GM18951 (cell line): ENCODE results near the gene MIA2.
A peak's percentile ranks its signal among the peaks of the same experiment; 100 is the strongest.
"Not testable (repeated sequence)": the region's sequence is repeated elsewhere in the genome, so short reads cannot be mapped to it uniquely, and the experiment has no call there.

ENCODE experiments used
- POLR2A ChIP-seq: IDR thresholded peaks from 4 replicates; pipeline ENCODE4 v1.6.1; 2011; ENCODE audit warnings: mild to moderate bottlenecking; ENCODE audit not compliant: insufficient read length, insufficient read depth; ENCODE audit errors: extremely low read depth
- in situ Hi-C: fragments of 300-500 bp; cut with MboI; formaldehyde crosslinking; loops from one replicate; pipeline ENCODE4 v1.12.0; 2022; ENCODE audit warnings: low sequenced_read_pairs, mixed read lengths, inconsistent platforms; ENCODE audit not compliant: unreplicated experiment

The MIA2 gene

DNA sequence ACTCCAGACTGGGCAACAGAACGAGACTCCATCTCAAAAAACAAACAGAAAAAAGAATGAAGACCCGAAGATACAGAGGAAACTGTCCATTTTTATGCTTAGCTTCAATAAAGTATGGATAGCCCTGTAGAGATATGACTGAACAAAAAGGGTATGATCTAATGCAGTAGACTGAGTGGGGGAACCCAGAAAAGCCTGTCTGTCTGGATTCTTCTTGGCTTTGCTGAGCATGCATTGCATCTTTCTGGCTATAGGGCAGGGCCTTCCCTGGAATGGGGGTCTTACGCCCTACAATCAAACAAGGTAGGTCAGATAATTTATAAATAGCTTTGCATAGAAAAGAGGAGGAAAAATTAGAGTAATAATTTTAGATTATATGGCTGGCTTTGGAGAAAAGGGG, 10.1 kb downstream of the MIA2 start:
- no peak for TF ChIP-seq POLR2A
- in situ Hi-C loops, result no loop called here

DNA sequence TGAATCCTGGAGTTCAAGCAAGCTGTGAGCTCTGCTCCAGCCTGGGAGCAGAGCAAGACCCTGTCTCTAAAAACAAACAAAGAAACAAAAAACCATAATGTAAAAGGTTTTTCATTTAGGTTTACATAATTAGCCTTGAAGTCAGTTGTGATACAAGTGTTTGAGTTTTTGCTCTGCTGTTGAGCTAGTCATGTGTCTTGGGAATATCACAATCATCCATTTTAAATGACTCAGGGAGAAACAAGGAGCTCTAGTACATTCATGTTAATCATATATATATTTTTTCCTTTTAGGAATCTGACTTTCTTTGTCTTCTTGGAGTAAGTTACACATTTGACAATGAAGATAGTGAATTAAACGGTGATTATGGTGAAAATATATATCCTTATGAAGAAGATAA, 12.9 kb downstream of the MIA2 start:
- in situ Hi-C loops, result no loop called here
- TF ChIP-seq POLR2A, result no peak

DNA sequence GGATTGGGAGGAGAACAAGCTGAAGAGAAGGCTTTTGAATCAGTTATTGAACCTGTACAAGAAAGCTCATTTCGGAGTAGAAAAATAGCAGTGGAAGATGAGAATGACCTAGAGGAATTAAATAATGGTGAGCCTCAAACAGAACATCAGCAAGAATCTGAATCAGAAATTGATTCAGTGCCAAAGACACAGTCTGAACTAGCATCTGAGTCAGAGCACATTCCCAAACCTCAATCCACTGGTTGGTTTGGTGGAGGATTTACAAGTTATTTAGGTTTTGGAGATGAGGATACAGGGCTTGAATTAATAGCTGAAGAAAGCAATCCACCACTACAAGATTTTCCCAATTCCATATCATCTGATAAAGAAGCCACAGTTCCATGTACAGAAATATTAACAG, 13.5 kb downstream of the MIA2 start:
- in situ Hi-C loops, result no loop called here
- TF ChIP-seq POLR2A, result no peak

DNA sequence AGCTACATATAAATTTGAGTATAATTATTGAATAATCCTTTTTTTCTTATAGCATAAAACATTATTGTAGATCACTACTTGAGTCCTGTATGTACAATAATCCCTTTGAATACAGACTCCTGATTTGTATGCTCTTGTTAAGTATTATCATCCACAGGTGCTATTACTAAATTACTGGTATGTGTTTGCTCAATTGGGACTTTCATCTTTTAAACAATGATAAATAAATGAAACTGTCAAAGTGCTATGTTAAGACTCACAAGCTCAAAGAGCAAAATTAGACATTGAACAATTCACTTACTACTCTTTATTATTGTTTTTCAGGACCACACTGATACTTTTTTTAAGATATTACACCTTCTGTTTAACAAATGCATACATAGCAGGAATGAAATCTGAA, 17.8 kb downstream of the MIA2 start:
- in situ Hi-C loops, result no loop called here

DNA sequence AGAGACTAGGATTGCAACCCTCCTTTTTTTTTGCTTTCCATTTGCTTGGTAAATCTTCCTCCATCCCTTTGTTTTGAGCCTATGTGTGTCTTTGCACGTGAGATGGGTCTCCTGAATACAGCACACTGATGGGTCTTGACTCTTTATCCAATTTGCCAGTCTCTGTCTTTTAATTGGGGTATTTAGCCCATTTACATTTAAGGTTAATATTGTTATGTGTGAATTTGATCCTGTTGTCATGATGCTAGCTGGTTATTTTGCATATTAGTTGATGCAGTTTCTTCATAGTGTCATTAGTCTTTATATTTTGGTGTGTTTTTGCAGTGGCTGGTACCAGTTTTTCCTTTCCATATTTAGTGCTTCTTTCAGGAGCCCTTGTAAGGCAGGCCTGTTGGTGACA, 23.7 kb downstream of the MIA2 start:
- in situ Hi-C loops, result not testable (repeated sequence)

More for the DNA sequence above, 17.8 kb downstream of the MIA2 start:
- no peak for TF ChIP-seq POLR2A

DNA sequence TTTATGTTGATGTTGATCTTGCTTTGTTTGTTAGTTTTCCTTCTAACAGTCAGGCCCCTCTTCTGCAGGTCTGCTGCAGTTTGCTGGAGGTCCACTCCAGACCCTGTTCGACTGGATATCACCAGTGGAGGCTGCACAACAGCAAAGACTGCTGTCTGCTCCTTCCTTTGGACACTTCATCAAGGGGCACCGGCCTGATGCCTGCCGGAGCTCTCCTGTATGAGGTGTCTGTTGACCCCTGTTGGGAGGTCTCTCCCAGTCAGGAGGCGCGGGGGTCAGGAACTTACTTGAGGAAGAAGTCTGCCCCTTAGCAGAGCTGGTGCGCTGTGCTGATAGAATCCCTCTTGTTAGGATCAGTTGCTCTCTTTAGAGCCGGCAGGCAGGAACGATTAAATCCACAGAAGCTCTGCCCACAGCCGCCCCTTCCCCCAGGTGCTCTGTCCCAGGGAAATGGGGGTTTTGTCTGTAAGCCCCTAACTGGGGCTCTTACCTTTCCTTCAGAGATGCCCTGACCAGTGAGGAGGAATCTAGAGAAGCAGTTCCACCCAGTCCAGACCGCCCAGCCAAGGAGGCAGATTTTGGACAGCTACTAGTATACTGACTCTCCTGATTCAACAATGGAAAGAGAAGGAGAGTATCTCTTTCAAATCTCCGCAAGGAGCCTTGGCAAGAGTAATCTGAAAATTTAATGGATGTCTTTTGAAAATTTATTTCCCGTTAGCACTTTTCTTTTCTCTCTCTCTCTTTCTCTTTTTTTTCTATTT, 25.2 kb downstream of the MIA2 start:
- in situ Hi-C loops, result no loop called here
- no peak for TF ChIP-seq POLR2A

DNA sequence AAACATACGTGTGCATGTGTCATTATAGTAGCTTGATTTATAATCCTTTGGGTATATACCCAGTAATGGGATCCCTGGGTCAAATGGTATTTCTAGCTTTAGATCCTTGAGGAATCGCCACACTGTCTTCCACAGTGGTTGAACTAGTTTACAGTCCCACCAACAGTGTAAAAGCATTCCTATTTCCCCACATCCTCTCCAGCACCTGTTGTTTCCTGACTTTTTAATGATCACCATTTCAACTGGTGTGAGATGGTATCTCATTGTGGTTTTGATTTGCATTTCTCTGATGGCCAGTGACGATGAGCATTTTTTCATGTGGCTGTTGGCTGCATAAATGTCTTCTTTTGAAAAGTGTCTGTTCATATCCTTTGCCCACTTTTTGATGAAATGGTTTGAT, 26.4 kb downstream of the MIA2 start:
- in situ Hi-C loops, result not testable (repeated sequence)

DNA sequence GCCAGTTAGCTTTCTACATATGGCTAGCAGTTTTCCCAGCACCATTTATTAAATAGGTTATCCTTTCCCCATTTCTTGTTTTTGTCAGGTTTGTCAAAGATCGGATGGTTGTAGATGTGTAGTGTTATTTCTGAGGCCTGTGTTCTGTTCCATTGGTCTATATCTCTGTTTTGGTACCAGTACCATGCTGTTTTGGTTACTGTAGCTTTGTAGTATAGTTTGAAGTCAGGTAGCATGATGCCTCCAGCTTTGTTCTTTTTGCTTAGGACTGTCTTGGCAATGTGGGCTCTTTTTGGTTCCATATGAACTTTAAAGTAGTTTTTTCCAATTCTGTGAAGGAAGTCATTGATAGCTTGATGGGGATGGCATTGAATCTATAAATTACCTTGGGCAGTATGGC, 28.5 kb downstream of the MIA2 start:
- in situ Hi-C loops, result not testable (repeated sequence)

DNA sequence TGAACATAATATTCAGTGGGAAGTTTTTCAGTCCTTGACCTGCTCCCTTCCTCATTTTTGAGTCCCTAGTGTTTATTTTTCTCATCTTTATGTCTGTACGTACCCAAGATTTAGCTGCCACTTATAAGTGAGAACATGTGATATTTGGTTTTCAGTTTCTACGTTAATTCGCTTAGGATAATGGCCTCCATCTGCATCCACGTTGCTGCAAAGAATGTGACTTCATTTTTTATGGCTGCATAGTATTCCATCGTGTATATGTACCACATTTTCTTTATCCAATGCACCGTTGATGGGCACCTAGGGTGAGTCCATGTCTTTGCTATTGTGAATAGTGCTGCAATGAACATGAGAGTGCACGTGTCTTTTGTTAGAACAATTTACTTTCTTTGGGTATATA, 30.3 kb downstream of the MIA2 start:
- in situ Hi-C loops, result no loop called here
- TF ChIP-seq POLR2A, result no peak

DNA sequence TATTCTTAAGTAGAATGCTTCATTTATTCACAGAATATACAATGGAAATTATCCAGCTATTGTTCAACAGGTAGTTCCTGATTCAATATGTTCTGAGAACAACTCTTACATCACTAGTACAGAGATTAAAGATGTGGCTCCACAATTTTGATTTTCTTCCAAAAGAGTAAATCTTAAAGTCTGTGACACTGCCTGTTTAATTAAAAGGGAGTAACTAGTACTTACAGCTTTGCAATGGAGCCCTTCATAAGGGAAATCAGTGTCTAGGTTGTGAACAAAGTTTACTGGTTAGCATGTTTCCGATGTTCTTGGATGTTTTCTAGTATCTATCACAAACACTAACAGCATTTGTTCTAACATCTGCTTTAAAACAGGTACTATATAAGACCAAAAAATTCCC, 30.8 kb downstream of the MIA2 start:
- in situ Hi-C loops, result no loop called here
- no peak for TF ChIP-seq POLR2A

DNA sequence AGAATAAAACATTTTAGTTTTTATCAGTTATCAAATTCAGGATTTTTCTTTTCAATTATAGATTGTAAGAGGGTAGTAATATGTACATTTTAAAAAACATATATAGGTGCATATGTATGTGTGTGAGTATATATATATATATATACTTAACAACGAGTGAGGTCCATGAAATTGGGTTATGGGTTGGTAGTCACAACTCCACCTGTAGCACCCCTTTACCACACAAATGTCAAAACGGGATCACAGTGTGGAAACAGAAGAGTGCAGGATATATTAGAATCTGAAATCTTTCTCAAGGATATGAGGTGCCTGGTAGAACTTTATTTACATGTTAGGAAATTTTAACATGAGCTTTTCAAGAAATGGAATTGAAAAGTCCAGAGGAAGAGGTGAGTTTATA, 31.3 kb downstream of the MIA2 start:
- TF ChIP-seq POLR2A, result no peak
- in situ Hi-C loops, result no loop called here

DNA sequence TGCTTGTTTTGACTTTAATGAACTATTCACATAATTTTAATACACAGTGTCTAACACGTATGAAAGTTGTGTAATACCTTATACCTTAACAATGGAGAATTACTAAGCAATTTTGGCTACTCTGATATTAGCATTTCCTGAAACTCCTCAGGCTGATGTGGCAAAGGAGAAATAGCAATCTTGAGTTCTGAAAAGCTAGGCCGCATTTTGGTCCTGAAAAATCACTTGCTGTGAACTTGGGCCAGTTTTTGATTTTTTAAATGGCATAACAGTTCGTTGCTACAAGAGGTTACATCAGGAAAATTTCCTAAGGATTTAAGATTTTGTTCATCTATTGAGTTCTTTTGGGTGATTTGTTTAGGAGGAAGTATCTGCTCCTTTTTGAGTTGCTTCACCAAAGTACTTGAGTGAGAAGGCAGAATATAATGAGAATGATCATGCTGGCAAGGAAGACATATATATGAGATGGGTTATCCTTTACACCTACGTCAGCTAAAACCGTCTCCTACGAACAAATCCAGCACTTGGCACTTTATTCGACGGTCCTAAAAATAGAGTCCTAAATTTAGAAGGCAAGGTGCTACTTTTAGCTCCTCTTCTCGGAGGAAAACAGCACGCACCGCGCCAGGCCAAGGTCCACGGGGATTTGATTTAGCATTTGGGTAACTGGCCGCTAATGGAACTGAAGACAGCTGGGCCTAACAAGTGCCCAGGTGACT, 32.2 kb downstream of the MIA2 start:
- no peak for TF ChIP-seq POLR2A
- in situ Hi-C loops, result no loop called here

DNA sequence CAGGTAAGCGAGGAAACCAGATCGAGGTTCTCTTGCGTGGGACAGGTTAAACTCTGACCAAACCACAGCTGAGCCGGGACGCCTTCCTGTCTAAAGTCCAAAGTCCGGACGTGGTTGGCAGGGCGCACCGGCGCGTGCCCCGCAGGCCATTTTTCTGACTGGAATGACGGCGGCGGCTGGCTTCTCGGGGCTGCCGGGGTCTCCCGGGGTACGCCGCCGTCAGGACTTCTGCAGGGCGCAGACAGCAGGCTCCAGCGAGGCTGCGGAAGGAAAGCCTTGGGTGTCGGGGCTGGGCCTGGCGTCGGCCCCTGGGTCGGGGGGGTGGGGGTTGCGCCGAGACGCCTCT, 32.8 kb downstream of the MIA2 start:
- in situ Hi-C loops, result no loop called here
- no peak for TF ChIP-seq POLR2A

DNA sequence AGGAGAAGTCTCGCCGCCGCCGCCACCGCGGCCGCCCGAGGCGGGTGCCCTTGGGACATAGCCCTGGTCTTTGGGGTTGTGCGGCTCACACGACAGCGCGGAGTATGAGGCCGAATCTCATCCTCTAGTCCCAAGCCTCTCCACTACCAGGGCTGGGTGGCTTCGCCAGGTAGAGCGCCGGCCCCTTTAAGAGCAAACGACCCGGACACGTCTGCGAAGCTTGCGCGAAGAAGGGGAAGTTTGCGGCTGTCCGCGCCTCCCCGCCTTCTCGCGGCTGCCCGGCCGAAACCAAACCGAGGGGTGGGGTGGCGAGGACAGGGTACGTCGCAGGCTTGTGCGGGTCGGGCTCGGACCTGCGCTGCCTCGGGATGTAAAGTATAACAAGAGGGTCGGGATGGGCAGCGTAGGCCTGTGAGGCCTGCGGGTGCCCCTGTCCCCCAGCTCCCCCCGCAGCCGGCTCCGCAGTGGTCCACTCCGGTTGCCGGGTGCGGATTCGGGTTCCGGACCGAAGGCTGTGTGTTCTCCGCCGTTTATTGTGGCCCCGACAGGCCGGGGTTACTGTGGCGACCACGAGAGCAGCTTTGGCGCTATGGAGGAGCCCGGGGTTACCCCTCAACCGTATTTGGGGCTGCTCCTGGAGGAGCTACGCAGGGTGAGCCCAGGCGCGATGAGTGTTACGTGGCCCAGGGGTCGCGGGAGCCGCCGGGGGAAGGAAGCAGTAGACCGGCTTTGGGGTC, 33.3 kb downstream of the MIA2 start:
- peak; percentile 75 for TF ChIP-seq POLR2A

DNA sequence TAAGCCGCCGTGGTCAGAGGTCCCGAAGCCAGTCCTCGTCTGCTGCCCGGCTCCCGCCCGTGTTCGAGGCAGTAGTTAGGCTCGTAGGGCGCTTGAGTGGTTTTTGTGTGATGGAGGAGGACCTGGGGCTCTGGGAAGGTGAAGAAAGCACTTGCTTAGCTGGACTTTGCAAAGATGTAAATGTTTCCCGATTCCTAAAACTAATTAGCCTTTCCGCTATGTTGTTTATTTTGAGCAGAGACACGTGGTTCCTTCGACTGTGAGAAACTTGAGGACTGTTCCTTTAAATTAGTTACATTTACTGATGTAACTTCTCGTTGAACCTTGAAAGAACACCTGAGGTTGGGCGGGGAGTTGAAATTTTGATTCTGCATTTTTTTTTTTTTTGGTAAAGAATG, 33.9 kb downstream of the MIA2 start:
- no peak for TF ChIP-seq POLR2A
- in situ Hi-C loops, result no loop called here

More for the DNA sequence above, 33.3 kb downstream of the MIA2 start:
- in situ Hi-C loops, result no loop called here
